PC-9 (cell line): ENCODE data around the gene KBTBD4. TPM values are rescaled to one million over a fixed set of nuclear protein-coding genes. Genes with fewer than 3 reads are reported as not detected.

Experiments used
- BruUV-seq: library from RNA; stranded (reverse); fragments of 400-500 nt; replicated peaks from 2 replicates; lab custom pipeline; 2021; lab: Mats Ljungman, UMichigan
- CTCF ChIA-PET: fragments of 300-600 bp; sonication (Branson Sonifier 250); formaldehyde crosslinking; loops from one replicate; lab custom pipeline; 2022; ENCODE audit warnings: antibody characterized with exemption; lab: Charles Lee
- POLR2A ChIA-PET: fragments of 300-600 bp; sonication (Branson Sonifier 250); formaldehyde crosslinking; loops from one replicate; lab custom pipeline; 2022; ENCODE audit warnings: antibody characterized with exemption; ENCODE audit not compliant: unreplicated experiment; lab: Charles Lee
- DNase-seq, 2 experiments: peaks; one replicate each; pipeline versions ENCODE4 v3.0.0 to v3.0.0-alpha.2; 2015 to 2022; ENCODE audit warnings: mixed read lengths in 1 of 2
- H2AFZ ChIP-seq: fragments of 200-600 bp; sonication (generic); 2 replicates; pipeline ENCODE4 v1.8.1; 2017; ENCODE audit warnings: antibody characterized with exemption
- H3F3A ChIP-seq: fragments of 200-600 bp; sonication (generic); 2 replicates; pipeline ENCODE4 v1.8.1; 2017; ENCODE audit warnings: antibody characterized with exemption, mild to moderate bottlenecking, low read depth; ENCODE audit not compliant: insufficient read depth
- H3K27ac ChIP-seq: fragments of 200-600 bp; sonication (generic); 2 replicates; pipeline ENCODE4 v1.6.1; 2016; ENCODE audit warnings: mixed run types
- H3K27me3 ChIP-seq: fragments of 200-600 bp; sonication (generic); 2 replicates; pipeline ENCODE4 v1.6.1; 2016; ENCODE audit warnings: low read depth, mixed run types; ENCODE audit not compliant: insufficient read depth
- H3K36me3 ChIP-seq: fragments of 200-600 bp; sonication (generic); 2 replicates; pipeline ENCODE4 v1.6.1; 2016; ENCODE audit warnings: low read depth, mixed run types
- H3K4me1 ChIP-seq: fragments of 200-600 bp; sonication (generic); replicated peaks from 2 replicates; pipeline ENCODE4 v1.6.1; 2016; ENCODE audit warnings: mixed run types; ENCODE audit not compliant: insufficient read depth
- H3K4me2 ChIP-seq: fragments of 200-600 bp; sonication (generic); 2 replicates; pipeline ENCODE4 v1.6.1; 2017; ENCODE audit warnings: mixed run types
- H3K4me3 ChIP-seq: fragments of 200-600 bp; sonication (generic); 2 replicates; pipeline ENCODE4 v1.6.1; 2016; ENCODE audit warnings: mixed run types
- H3K79me2 ChIP-seq: fragments of 200-600 bp; sonication (generic); 2 replicates; pipeline ENCODE4 v1.6.1; 2017; ENCODE audit warnings: low read depth, mixed run types
- H3K9me2 ChIP-seq: fragments of 200-600 bp; sonication (generic); 2 replicates; pipeline ENCODE4 v1.8.1; 2017; ENCODE audit warnings: mild to moderate bottlenecking; ENCODE audit not compliant: insufficient read depth
- H3K9me3 ChIP-seq: fragments of 200-600 bp; sonication (generic); 2 replicates; pipeline ENCODE4 v1.8.1; 2016; ENCODE audit warnings: low read depth; ENCODE audit not compliant: insufficient read depth
- H4K20me1 ChIP-seq: fragments of 200-600 bp; sonication (generic); 2 replicates; pipeline ENCODE4 v1.8.1; 2017; ENCODE audit not compliant: insufficient read depth
- CTCF ChIP-seq: fragments of 200-600 bp; sonication (generic); conservative IDR thresholded peaks from 2 replicates; pipeline ENCODE4 v1.6.1; 2017; ENCODE audit warnings: mixed run types, antibody characterized with exemption, mild to moderate bottlenecking, moderate library complexity
- EZH2 ChIP-seq: fragments of 200-600 bp; sonication (generic); IDR thresholded peaks from 2 replicates; pipeline ENCODE4 v1.8.0; 2017; ENCODE audit warnings: antibody characterized with exemption, low read depth
- intact Hi-C: fragments of 100-400 bp; cut with micrococcal nuclease; formaldehyde crosslinking; loops from one replicate; pipeline ENCODE4 v1.10.0; 2022; ENCODE audit not compliant: unreplicated experiment
- total RNA-seq: library from RNA; stranded (reverse); gene quantifications from 2 replicates; pipeline ENCODE4 v1.2.3, GENCODE V29; 2021

Gene KBTBD4
- total RNA-seq, 1 experiment from 2014 or later: 20.3 TPM

GRCh38 chr11:47615249-47615648 lies 36.5 kb upstream of the KBTBD4 start:
- ChIA-PET CTCF (no interaction called here), POLR2A (no interaction called here)
- no peaks in the 10 kb centered on the region for H3K79me2 ChIP-seq
- H4K20me1 ChIP-seq: no peaks in the 10 kb centered on the region
- no peak overlapping the region for H3K4me3 ChIP-seq
- no TSS peak for BruUV-seq
- no peaks in the 10 kb centered on the region for H3K36me3 ChIP-seq
- no peak for DNase-seq
- H3K27me3 ChIP-seq: no peaks in the 10 kb centered on the region
- no peaks in the 10 kb centered on the region for H3K9me3 ChIP-seq
- H2AFZ ChIP-seq: no peak overlapping the region
- TF ChIP-seq EZH2: no peak
- no peak for TF ChIP-seq CTCF
- H3K9me2 ChIP-seq: no peaks in the 10 kb centered on the region
- H3K4me1 ChIP-seq: no peaks in the 10 kb centered on the region
- intact Hi-C loops: loop anchor here (5.0 kb wide), 1 partner anchor 163 kb away; no protein-coding TSS in a partner anchor
- H3K27ac ChIP-seq: no peak overlapping the region
- no peak overlapping the region for H3K4me2 ChIP-seq
- peaks cover 3% of the 10 kb centered on the region for H3F3A ChIP-seq

GRCh38 chr11:47611348-47611794 lies 32.6 kb upstream of the KBTBD4 start:
- ChIA-PET POLR2A (no interaction called here), CTCF (no interaction called here)
- Histone ChIP-seq H3K79me2 (no peaks in the 10 kb centered on the region), H3K27me3 (no peaks in the 10 kb centered on the region), H3K36me3 (no peaks in the 10 kb centered on the region), H3K4me1 (no peaks in the 10 kb centered on the region), H2AFZ (no peak overlapping the region), H3K9me2 (no peaks in the 10 kb centered on the region), H3K9me3 (no peaks in the 10 kb centered on the region), H3K27ac (no peak overlapping the region), H4K20me1 (no peaks in the 10 kb centered on the region), H3F3A (no peaks in the 10 kb centered on the region; the same call in 1 of the 2 replicates), H3K4me2 (no peak overlapping the region), H3K4me3 (no peak overlapping the region)
- intact Hi-C loops: no loop called here
- DNase-seq: no peak
- no TSS peak for BruUV-seq
- TF ChIP-seq CTCF (no peak), EZH2 (no peak)

- no peak overlapping the region for H3K4me3 ChIP-seq
- no peaks in the 10 kb centered on the region for H3K36me3 ChIP-seq
- no peak for TF ChIP-seq CTCF
- no peak for TF ChIP-seq EZH2
- intact Hi-C loops: no loop called here
- H3K27ac ChIP-seq: no peak overlapping the region
- no peak overlapping the region for H2AFZ ChIP-seq
- no peaks in the 10 kb centered on the region for H3K27me3 ChIP-seq
- no peaks in the 10 kb centered on the region for H3F3A ChIP-seq
- no peaks in the 10 kb centered on the region for H3K9me3 ChIP-seq
- ChIA-PET POLR2A (interaction anchor here (0.6 kb wide), 1 partner anchor 50 kb away, joined by 7 read pairs; no protein-coding TSS in a partner anchor), CTCF (interaction anchor here (0.7 kb wide), 1 partner anchor 109 kb away, joined by 5 read pairs; no protein-coding TSS in a partner anchor)
- BruUV-seq: no TSS peak
- no peaks in the 10 kb centered on the region for H4K20me1 ChIP-seq
- DNase-seq: no peak
- H3K4me2 ChIP-seq: no peak overlapping the region
- H3K79me2 ChIP-seq: no peaks in the 10 kb centered on the region
- no peaks in the 10 kb centered on the region for H3K4me1 ChIP-seq
- no peaks in the 10 kb centered on the region for H3K9me2 ChIP-seq
Measured at GRCh38 chr11:47609675-47610074, 30.9 kb upstream of the KBTBD4 start.
